Spleen (tissue), 7 donors: ENCODE results near the gene MKNK1.

Source experiments
- POLR2AphosphoS5 ChIP-seq, 3 donors: sonication (generic); formaldehyde crosslinking; IDR thresholded peaks; one replicate each; pipeline ENCODE4 v1.5.1; 2017; ENCODE audit warnings: antibody characterized with exemption in 3 of 3
- TF ChIP-seq, protein P1 (sequence below), 11 experiments: fragments of 200-600 bp in 7 of 11; fragments of 450-650 bp in 4 of 11; sonication (generic) in 4 of 11; IDR thresholded peaks in 8 of 11; conservative IDR thresholded peaks in 3 of 11; 1 replicate in 7 of 11; 2 replicates in 4 of 11; pipeline versions ENCODE4 v1.4.0 to v1.8.0; 2016 to 2021; ENCODE audit warnings: antibody characterized with exemption in 11 of 11, inconsistent platforms in 4 of 11, mild to moderate bottlenecking in 1 of 11
- donor health status: DM: no; HTN: no; CAD: no; lungs with moderate emphysema.
- donor health status: DM: no; HTN: no; CAD: no.
- donor health status: DM: no; HTN: no; CAD: no.

DNA sequence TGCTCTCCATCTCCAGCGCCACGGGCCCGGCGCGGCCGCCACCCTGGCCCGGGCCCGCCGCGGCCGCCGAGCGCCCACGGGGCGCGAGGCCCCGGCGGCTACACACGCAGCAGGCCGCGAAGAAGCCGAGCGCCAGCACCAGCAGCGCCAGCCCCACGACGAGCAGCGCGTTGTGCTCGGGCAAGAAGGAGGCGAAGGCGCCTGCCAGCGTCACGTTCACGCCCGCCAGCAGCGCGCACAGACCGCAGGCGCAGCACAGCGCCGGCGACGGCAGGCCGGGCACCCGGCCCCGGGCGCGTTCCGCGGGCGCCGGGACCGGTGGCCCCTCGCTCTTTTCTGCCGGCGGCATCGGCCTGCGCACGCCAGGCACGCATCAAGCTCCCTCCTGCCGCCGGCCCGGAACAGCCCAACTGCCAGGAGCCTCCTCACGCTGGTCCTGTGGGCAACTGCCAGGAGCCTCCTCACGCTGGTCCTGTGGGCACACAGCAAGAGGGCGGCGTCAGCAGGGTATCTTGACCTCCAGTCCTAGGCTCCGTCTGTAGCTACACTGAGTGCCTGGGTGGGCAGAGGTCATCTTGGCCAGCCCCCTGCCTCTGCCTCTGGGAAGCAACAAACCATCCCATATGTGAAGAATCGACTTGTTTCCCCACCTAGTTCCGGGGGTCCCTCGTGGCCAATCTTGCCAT lies 70.7 kb downstream of the MKNK1 start:
- TF ChIP-seq POLR2AphosphoS5 (IDR thresholded peaks at IDR 0.05): no peak
- TF ChIP-seq, protein P1, sequence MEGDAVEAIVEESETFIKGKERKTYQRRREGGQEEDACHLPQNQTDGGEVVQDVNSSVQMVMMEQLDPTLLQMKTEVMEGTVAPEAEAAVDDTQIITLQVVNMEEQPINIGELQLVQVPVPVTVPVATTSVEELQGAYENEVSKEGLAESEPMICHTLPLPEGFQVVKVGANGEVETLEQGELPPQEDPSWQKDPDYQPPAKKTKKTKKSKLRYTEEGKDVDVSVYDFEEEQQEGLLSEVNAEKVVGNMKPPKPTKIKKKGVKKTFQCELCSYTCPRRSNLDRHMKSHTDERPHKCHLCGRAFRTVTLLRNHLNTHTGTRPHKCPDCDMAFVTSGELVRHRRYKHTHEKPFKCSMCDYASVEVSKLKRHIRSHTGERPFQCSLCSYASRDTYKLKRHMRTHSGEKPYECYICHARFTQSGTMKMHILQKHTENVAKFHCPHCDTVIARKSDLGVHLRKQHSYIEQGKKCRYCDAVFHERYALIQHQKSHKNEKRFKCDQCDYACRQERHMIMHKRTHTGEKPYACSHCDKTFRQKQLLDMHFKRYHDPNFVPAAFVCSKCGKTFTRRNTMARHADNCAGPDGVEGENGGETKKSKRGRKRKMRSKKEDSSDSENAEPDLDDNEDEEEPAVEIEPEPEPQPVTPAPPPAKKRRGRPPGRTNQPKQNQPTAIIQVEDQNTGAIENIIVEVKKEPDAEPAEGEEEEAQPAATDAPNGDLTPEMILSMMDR (IDR thresholded peaks at IDR 0.05 in 8 of 11, conservative IDR thresholded peaks at IDR 0.05 in 3 of 11): no peak
